Central memory CD8-positive, alpha-beta T cell (primary cell): ENCODE data around the gene OGT.
"Not testable (repeated sequence)": the region's sequence is repeated elsewhere in the genome, so short reads cannot be mapped to it uniquely, and the experiment has no call there.

Experiments used
- ATAC-seq: fragments of 150-1000 bp; cut with Tn5 transposase; replicated peaks from 2 replicates; pipeline ENCODE4 v1.10.0; 2022; ENCODE audit warnings: mild to moderate bottlenecking, moderate FRiP score, moderate number of reproducible peaks; ENCODE audit not compliant: poor library complexity, severe bottlenecking; ENCODE audit errors: extremely low read depth
- DNase-seq, 2 donors: peaks; one replicate each; pipeline ENCODE4 v3.0.0; 2021; ENCODE audit warnings: low spot score in 2 of 2
- H3K27ac Mint-ChIP-seq: one replicate; pipeline ENCODE4 v1.8.0; 2022; ENCODE audit warnings: low read depth, mild to moderate bottlenecking, moderate library complexity, mixed read lengths
- H3K27me3 Mint-ChIP-seq: one replicate; pipeline ENCODE4 v1.8.0; 2022; ENCODE audit warnings: mixed read lengths
- H3K36me3 Mint-ChIP-seq: one replicate; pipeline ENCODE4 v1.8.0; 2022; ENCODE audit warnings: mild to moderate bottlenecking, moderate library complexity, mixed read lengths; ENCODE audit not compliant: insufficient read depth
- H3K4me1 Mint-ChIP-seq: one replicate; pipeline ENCODE4 v1.8.0; 2022; ENCODE audit warnings: mixed read lengths
- H3K4me3 Mint-ChIP-seq: one replicate; pipeline ENCODE4 v1.8.0; 2022; ENCODE audit warnings: mild to moderate bottlenecking, moderate library complexity, mixed read lengths
- H3K9me3 Mint-ChIP-seq: one replicate; pipeline ENCODE4 v1.8.0; 2022; ENCODE audit warnings: mixed read lengths

Gene OGT

GRCh38 chrX:71606536-71607216, 73.8 kb downstream of the OGT start:
- Mint-ChIP-seq H3K9me3 (no peaks in the 10 kb centered on the region), H3K4me1 (peaks cover 36% of the 10 kb centered on the region), H3K27me3 (no peaks in the 10 kb centered on the region), H3K27ac (peak overlapping the region; percentile 93), H3K36me3 (peaks cover 41% of the 10 kb centered on the region), H3K4me3 (peak overlapping the region; percentile 67)
- DNase-seq (peak in 1 of 2 donors; percentile 64), ATAC-seq (peak; percentile 95)

- Mint-ChIP-seq H3K27ac (peak overlapping the region; percentile 93), H3K9me3 (no peaks in the 10 kb centered on the region), H3K36me3 (peaks cover 40% of the 10 kb centered on the region), H3K27me3 (no peaks in the 10 kb centered on the region), H3K4me3 (peak overlapping the region; percentile 67), H3K4me1 (peaks cover 36% of the 10 kb centered on the region)
- no peak for ATAC-seq
- DNase-seq, result no peak
Measured at GRCh38 chrX:71607488-71607887, 74.6 kb downstream of the OGT start.

DNA sequence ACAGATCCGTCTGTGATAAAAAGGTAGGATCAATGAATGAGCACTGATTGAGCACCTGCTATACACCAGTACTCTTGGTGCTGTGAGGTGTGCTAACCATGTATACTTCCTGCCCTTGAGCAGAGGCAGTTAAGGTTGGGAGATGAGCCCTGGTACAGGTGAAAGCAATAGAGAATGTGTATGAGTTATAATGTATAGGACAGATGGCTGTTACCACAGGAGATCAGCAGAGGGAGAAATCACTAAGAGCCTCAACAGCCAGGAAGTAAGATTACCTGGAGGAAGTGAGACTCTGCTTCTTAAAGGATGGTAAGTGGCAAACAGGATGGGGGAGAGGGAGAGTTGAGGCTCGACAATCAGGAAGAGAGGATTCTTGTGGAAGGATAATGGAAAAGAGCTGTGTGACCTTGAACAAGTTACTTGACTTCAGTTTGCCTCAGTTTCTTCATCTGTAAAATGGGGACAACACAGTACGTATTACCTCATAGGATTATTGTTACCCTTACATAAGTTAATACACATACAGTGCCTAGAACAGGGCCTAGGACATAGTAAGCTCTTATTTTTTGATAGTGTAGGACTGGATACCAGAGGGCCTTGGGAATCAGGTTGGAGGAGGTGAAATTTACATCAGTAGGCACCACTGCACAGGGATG, 76.3 kb downstream of the OGT start:
- Mint-ChIP-seq H3K4me1 (peaks cover 45% of the 10 kb centered on the region), H3K36me3 (peaks cover 31% of the 10 kb centered on the region), H3K27ac (peak overlapping the region; percentile 93), H3K4me3 (peak overlapping the region; percentile 12), H3K27me3 (no peaks in the 10 kb centered on the region), H3K9me3 (no peaks in the 10 kb centered on the region)
- DNase-seq (no peak), ATAC-seq (no peak)

DNA sequence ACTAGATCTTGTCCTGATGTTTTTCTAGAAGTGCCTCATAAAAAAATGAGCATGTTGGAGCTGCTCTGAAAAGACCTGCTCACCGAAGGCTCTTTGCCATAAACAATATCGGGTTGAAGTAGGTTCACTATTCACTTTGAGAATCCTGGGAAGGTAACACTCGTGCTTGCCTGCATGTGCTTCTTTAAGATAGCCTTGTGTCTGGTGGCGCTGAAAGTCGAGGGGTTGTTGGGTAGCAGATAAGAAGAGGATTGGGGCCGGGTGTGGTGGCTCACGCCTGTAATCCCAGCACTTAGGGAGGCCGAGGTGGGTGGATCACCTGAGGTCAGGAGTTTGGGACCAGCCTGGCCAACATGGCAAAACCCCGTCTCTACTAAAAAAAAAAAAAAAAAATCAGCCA, 78.8 kb downstream of the OGT start:
- ATAC-seq, H3K9me3 Mint-ChIP-seq, H3K4me3 Mint-ChIP-seq, H3K27me3 Mint-ChIP-seq, DNase-seq, H3K27ac Mint-ChIP-seq: not testable (repeated sequence)
- Mint-ChIP-seq H3K36me3 (peaks cover 42% of the 10 kb centered on the region), H3K4me1 (peaks cover 52% of the 10 kb centered on the region)

- no peaks in the 10 kb centered on the region for H3K9me3 Mint-ChIP-seq
- peaks cover 55% of the 10 kb centered on the region for H3K4me1 Mint-ChIP-seq
- H3K36me3 Mint-ChIP-seq, result peaks cover 47% of the 10 kb centered on the region
- peak overlapping the region; percentile 35 for H3K27ac Mint-ChIP-seq
- H3K4me3 Mint-ChIP-seq, result no peak overlapping the region
- ATAC-seq (no peak), DNase-seq (no peak)
- no peaks in the 10 kb centered on the region for H3K27me3 Mint-ChIP-seq
Measured at GRCh38 chrX:71612256-71612655, 79.4 kb downstream of the OGT start.

DNA sequence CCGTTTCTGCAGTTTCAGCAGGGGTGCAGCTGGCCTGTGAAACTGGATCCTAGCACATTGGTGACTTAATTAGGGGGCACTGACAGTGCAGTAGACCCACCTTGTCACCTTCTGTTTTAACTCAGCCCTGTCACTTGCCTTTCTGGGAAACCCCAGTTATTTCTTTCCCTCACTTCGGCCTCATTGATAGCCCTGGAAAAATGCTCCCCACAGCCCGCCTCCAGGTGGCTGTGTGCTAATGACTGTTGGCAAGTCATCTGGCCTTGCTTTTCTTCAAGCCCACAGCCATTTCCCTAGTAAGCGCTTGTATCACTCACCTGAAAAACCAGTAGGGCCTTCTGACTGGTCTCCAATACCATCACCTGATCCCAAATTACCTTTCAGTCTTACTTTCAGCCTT, 82.2 kb downstream of the OGT start:
- H3K4me1 Mint-ChIP-seq, result peaks cover 57% of the 10 kb centered on the region
- no peaks in the 10 kb centered on the region for H3K27me3 Mint-ChIP-seq
- DNase-seq (no peak), ATAC-seq (no peak)
- H3K9me3 Mint-ChIP-seq, result no peaks in the 10 kb centered on the region
- peak overlapping the region; percentile 97 for H3K27ac Mint-ChIP-seq
- peak overlapping the region; percentile 87 for H3K4me3 Mint-ChIP-seq
- H3K36me3 Mint-ChIP-seq, result peaks cover 52% of the 10 kb centered on the region

DNA sequence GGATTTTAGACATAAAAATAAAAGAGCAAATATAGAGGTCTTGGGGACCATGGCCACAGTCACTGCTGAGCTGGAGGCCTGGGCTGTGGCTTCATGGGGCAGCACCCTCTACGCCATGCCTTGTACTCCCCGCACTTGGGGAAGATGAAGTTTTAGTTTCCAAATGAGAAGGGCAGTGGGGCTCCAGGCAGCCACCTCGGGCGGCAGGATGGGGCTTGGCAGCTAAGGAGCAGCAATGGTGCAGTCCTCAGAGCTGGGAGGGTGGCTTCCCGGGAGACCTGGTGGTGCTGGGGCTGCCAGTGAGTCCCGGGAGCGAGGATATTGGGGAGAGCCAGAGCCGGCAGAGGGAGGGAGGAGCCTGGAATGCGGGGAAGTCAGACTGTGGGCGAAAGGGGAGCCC, 83.0 kb downstream of the OGT start:
- ATAC-seq (no peak), DNase-seq (no peak)
- H3K4me3 Mint-ChIP-seq, result peak overlapping the region; percentile 87
- H3K9me3 Mint-ChIP-seq, result no peaks in the 10 kb centered on the region
- H3K27ac Mint-ChIP-seq, result peak overlapping the region; percentile 97
- no peaks in the 10 kb centered on the region for H3K27me3 Mint-ChIP-seq
- H3K36me3 Mint-ChIP-seq, result peaks cover 48% of the 10 kb centered on the region
- H3K4me1 Mint-ChIP-seq, result peaks cover 60% of the 10 kb centered on the region

DNA sequence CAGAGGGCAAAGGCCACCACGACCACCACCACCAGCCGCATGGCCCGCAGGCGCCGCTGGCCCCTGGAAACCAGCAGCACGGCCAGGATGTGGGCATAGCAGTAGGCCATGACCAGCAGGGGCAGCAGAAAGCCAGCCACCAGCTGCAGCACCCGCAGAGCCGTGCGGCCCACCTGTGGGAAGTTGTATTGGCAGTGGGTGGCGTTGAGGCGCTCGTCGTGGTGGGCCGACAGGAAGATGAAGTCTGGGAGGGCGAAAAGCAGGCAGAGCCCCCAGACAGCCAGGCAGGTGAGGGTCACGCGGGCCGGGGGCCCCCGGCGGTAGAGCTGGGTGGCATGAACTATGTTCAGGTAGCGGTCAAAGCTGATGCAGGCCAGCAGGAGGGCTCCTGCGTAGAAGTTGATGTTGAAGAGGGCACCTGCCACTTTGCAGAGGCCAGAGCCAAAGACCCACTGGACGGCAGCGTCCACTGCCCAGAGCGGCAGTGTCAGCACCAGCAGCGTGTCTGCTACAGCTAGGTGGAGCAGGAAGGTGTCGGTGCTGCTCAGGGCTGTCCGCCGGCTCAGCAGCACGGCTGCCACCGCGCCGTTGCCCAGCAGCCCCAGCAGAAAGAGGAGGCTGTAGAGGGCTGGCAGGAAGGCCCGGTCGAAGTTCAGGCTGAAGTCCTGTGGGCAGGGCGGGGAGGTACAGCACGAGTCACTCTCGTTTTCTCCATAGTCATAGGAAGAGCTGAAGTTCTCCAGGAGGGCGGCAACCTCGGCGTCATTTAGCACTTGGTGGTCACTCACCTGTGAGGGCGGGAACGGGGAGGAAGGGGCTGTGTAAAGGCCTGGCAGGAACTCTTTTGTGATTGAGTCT, 84.0 kb downstream of the OGT start:
- peaks cover 65% of the 10 kb centered on the region for H3K4me1 Mint-ChIP-seq
- H3K27me3 Mint-ChIP-seq, result no peaks in the 10 kb centered on the region
- no peaks in the 10 kb centered on the region for H3K9me3 Mint-ChIP-seq
- H3K36me3 Mint-ChIP-seq, result peaks cover 45% of the 10 kb centered on the region
- no peak for ATAC-seq
- H3K27ac Mint-ChIP-seq, result peak overlapping the region; percentile 97
- DNase-seq, result no peak
- peak overlapping the region; percentile 87 for H3K4me3 Mint-ChIP-seq

DNA sequence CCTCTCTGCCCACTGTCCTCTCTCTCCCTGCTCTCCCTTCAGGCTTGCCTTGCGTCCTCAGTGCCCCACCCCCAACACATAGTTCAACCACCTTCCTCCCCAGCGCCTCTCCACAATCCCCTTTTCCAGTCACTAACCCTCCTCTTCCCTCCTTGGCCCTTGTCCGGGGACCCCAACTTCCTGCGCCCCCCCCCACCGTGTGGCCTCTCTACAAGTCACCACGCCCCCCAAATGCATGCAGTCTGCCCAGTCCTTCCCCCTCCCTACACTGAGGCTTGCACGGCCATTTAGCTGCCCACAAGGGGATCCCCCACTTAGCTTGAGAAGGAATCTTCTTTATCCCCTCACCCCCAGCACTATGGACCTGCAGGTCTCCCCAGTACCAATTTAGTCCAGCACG, 84.8 kb downstream of the OGT start:
- H3K4me3 Mint-ChIP-seq, result peak overlapping the region; percentile 87
- peaks cover 48% of the 10 kb centered on the region for H3K36me3 Mint-ChIP-seq
- ATAC-seq (no peak), DNase-seq (no peak)
- H3K4me1 Mint-ChIP-seq, result peaks cover 68% of the 10 kb centered on the region
- peak overlapping the region; percentile 97 for H3K27ac Mint-ChIP-seq
- H3K9me3 Mint-ChIP-seq, result no peaks in the 10 kb centered on the region
- no peaks in the 10 kb centered on the region for H3K27me3 Mint-ChIP-seq

GRCh38 chrX:71618303-71618721, 85.4 kb downstream of the OGT start, which contains the start of gene CXCR3:
CXCR3 (minus strand) TSS chrX:71618511; CDS start chrX:71618449, 62 bp downstream.
- Mint-ChIP-seq H3K27ac (peak within 1 kb of the TSS; percentile 97), H3K27me3 (no peaks in the 10 kb centered on the region), H3K9me3 (no peaks in the 10 kb centered on the region), H3K4me1 (peaks cover 70% of the 10 kb centered on the region), H3K36me3 (peaks cover 51% of the 10 kb centered on the region), H3K4me3 (peak within 1 kb of the TSS; percentile 87)
- DNase-seq (peak in 1 of 2 donors; percentile 40), ATAC-seq (peak; percentile 24)

- DNase-seq (no peak), ATAC-seq (no peak)
- Mint-ChIP-seq H3K27ac (peak overlapping the region; percentile 97), H3K36me3 (peaks cover 51% of the 10 kb centered on the region), H3K4me1 (peaks cover 70% of the 10 kb centered on the region), H3K9me3 (no peaks in the 10 kb centered on the region), H3K27me3 (no peaks in the 10 kb centered on the region), H3K4me3 (peak overlapping the region; percentile 87)
Measured at GRCh38 chrX:71618787-71619186, 85.9 kb downstream of the OGT start.

GRCh38 chrX:71619193-71619592, 86.3 kb downstream of the OGT start:
- Mint-ChIP-seq H3K36me3 (peaks cover 52% of the 10 kb centered on the region), H3K4me3 (peak overlapping the region; percentile 87), H3K9me3 (no peaks in the 10 kb centered on the region), H3K27me3 (no peaks in the 10 kb centered on the region), H3K4me1 (peaks cover 70% of the 10 kb centered on the region), H3K27ac (peak overlapping the region; percentile 97)
- ATAC-seq (peak; percentile 57), DNase-seq (peak in 1 of 2 donors; percentile 62)
